CD4-positive, alpha-beta T cell treated with Interleukin-2 at 100 ng/mL for 4 hours (primary cell): ENCODE data around the gene NCK2.

Experiments
- DNase-seq: peaks from one replicate; pipeline ENCODE4 v3.0.0-alpha.2; 2020; ENCODE audit warnings: low spot score

The NCK2 gene

GRCh38 chr2:105852066-105852465 lies 107.4 kb downstream of the NCK2 start:
- DNase-seq, result no peak

- DNase-seq, result no peak
Measured at GRCh38 chr2:105853354-105854088, 108.8 kb downstream of the NCK2 start.

- DNase-seq, result no peak
Measured at GRCh38 chr2:105854972-105855371, 110.3 kb downstream of the NCK2 start.

GRCh38 chr2:105856581-105856980 lies 111.9 kb downstream of the NCK2 start:
- peak; percentile 44 for DNase-seq

- DNase-seq, result peak; percentile 65
Measured at GRCh38 chr2:105857076-105857740, 112.5 kb downstream of the NCK2 start.

- DNase-seq, result peak; percentile 67
Measured at GRCh38 chr2:105858868-105859693, 114.4 kb downstream of the NCK2 start.

- DNase-seq, result no peak
Measured at GRCh38 chr2:105859694-105859951, 114.9 kb downstream of the NCK2 start.

GRCh38 chr2:105860567-105860966 lies 115.9 kb downstream of the NCK2 start:
- no peak for DNase-seq

GRCh38 chr2:105861200-105861599 lies 116.5 kb downstream of the NCK2 start:
- DNase-seq, result peak; percentile 33

GRCh38 chr2:105862843-105863242 lies 118.1 kb downstream of the NCK2 start:
- no peak for DNase-seq

- no peak for DNase-seq
Measured at GRCh38 chr2:105864262-105864661, 119.5 kb downstream of the NCK2 start.

GRCh38 chr2:105865222-105865913 lies 120.7 kb downstream of the NCK2 start:
- peak; percentile 43 for DNase-seq

- no peak for DNase-seq
Measured at GRCh38 chr2:105866216-105867185, 121.8 kb downstream of the NCK2 start.

- no peak for DNase-seq
Measured at GRCh38 chr2:105867587-105867986, 122.9 kb downstream of the NCK2 start.

- DNase-seq, result no peak
Measured at GRCh38 chr2:105868060-105868459, 123.3 kb downstream of the NCK2 start.

GRCh38 chr2:105869341-105869740 lies 124.6 kb downstream of the NCK2 start:
- DNase-seq, result no peak

- no peak for DNase-seq
Measured at GRCh38 chr2:105870062-105870461, 125.3 kb downstream of the NCK2 start.

GRCh38 chr2:105870858-105871257 lies 126.1 kb downstream of the NCK2 start:
- no peak for DNase-seq

GRCh38 chr2:105872142-105872728 lies 127.5 kb downstream of the NCK2 start:
- DNase-seq, result peak; percentile 37

- DNase-seq, result no peak
Measured at GRCh38 chr2:105872830-105873229, 128.1 kb downstream of the NCK2 start.

- DNase-seq, result no peak
Measured at GRCh38 chr2:105873281-105873680, 128.6 kb downstream of the NCK2 start.
